NT2/D1 (cell line): Measurements from ENCODE around the gene C17orf100.

ENCODE experiments used
- DNase-seq: peaks from one replicate; pipeline ENCODE4 v3.0.0-alpha.2; 2011; ENCODE audit warnings: low read depth, low spot score
- H3K27me3 ChIP-seq: 2 replicates; pipeline ENCODE4 v1.6.0; 2011; ENCODE audit warnings: mild to moderate bottlenecking; ENCODE audit not compliant: insufficient read length, insufficient read depth
- H3K36me3 ChIP-seq: 2 replicates; pipeline ENCODE4 v1.6.1; 2011; ENCODE audit warnings: mild to moderate bottlenecking, low read length, mixed read lengths; ENCODE audit not compliant: insufficient read depth, insufficient read length
- H3K4me1 ChIP-seq: 2 replicates; pipeline ENCODE4 v1.5.1; 2011; ENCODE audit not compliant: insufficient read depth, insufficient read length
- H3K4me3 ChIP-seq: 2 replicates; pipeline ENCODE4 v1.5.1; 2011; ENCODE audit warnings: low read depth; ENCODE audit not compliant: insufficient read length
- H3K9ac ChIP-seq: 2 replicates; pipeline ENCODE4 v1.6.0; 2011; ENCODE audit warnings: low read depth; ENCODE audit not compliant: insufficient read length
- H3K9me3 ChIP-seq: 2 replicates; pipeline ENCODE4 v1.5.1; 2011; ENCODE audit warnings: mild to moderate bottlenecking, low read length; ENCODE audit not compliant: insufficient read depth
- SUZ12 ChIP-seq: IDR thresholded peaks from 2 replicates; pipeline ENCODE4 v1.6.1; 2011; ENCODE audit not compliant: insufficient read length, insufficient read depth; ENCODE audit errors: extremely low read depth
- YY1 ChIP-seq: IDR thresholded peaks from 2 replicates; pipeline ENCODE4 v1.6.1; 2011; ENCODE audit not compliant: insufficient read length, insufficient read depth
- ZNF274 ChIP-seq: IDR thresholded peaks from 2 replicates; pipeline ENCODE4 v1.6.1; 2011; ENCODE audit warnings: mild to moderate bottlenecking, low read depth, low read length

Gene C17orf100

GRCh38 chr17:6671431-6671830 is 19.9 kb downstream of the C17orf100 start:
- Histone ChIP-seq H3K4me3 (no peak overlapping the region), H3K4me1 (peaks cover 1% of the 10 kb centered on the region), H3K9me3 (no peaks in the 10 kb centered on the region), H3K36me3 (no peaks in the 10 kb centered on the region), H3K9ac (no peak overlapping the region), H3K27me3 (no peaks in the 10 kb centered on the region)
- TF ChIP-seq ZNF274 (no peak), YY1 (no peak), SUZ12 (no peak)
- no peak for DNase-seq

- H3K4me1 ChIP-seq: peaks cover 8% of the 10 kb centered on the region
- TF ChIP-seq ZNF274 (no peak), SUZ12 (no peak), YY1 (no peak)
- no peaks in the 10 kb centered on the region for H3K27me3 ChIP-seq
- H3K4me3 ChIP-seq: no peak overlapping the region
- no peaks in the 10 kb centered on the region for H3K9me3 ChIP-seq
- no peaks in the 10 kb centered on the region for H3K36me3 ChIP-seq
- H3K9ac ChIP-seq: no peak overlapping the region
- no peak for DNase-seq
These were observed 23.0 kb downstream of the C17orf100 start for GRCh38 chr17:6674586-6674985.

DNA sequence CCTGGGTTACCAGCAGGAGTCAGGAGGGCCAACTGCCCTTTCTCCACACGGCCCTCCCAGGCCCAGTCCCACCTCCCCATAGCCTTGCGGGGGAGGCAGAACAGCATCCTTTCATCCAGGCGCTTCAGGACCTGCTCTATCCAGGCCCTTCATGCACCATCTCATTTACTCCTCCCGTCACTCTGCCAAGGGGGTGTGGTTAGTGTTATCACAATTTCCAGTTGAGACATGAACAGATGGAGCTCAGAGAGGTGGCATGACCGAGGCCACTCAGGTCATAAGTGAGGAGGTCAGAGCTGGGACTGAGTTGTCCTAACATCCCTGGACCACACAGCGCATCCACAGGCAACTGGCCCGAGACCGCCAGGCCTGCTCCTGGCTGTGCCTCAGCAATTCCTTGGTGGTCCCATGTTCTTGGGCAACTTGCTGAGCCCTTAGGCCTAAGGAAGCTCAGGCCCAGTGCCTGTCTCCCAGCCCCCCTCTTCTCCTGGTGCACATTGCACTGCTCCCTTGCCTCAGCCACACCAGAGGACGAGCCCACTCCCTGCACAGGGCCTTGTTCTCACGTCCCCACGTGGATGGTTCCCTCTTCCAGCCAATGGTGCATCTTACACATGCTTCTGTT is 23.8 kb downstream of the C17orf100 start:
- no peak for DNase-seq
- H3K27me3 ChIP-seq: no peaks in the 10 kb centered on the region
- H3K9ac ChIP-seq: no peak overlapping the region
- peaks cover 8% of the 10 kb centered on the region for H3K4me1 ChIP-seq
- H3K4me3 ChIP-seq: no peak overlapping the region
- no peaks in the 10 kb centered on the region for H3K36me3 ChIP-seq
- TF ChIP-seq YY1: no peak
- TF ChIP-seq ZNF274: no peak
- TF ChIP-seq SUZ12: no peak
- H3K9me3 ChIP-seq: no peaks in the 10 kb centered on the region

- no peak for DNase-seq
- no peak overlapping the region for H3K4me3 ChIP-seq
- no peaks in the 10 kb centered on the region for H3K9me3 ChIP-seq
- no peaks in the 10 kb centered on the region for H3K27me3 ChIP-seq
- peaks cover 8% of the 10 kb centered on the region for H3K4me1 ChIP-seq
- no peak for TF ChIP-seq SUZ12
- TF ChIP-seq ZNF274: no peak
- no peak for TF ChIP-seq YY1
- H3K36me3 ChIP-seq: no peaks in the 10 kb centered on the region
- no peak overlapping the region for H3K9ac ChIP-seq
These were observed 25.2 kb downstream of the C17orf100 start for GRCh38 chr17:6676802-6677157.

DNA sequence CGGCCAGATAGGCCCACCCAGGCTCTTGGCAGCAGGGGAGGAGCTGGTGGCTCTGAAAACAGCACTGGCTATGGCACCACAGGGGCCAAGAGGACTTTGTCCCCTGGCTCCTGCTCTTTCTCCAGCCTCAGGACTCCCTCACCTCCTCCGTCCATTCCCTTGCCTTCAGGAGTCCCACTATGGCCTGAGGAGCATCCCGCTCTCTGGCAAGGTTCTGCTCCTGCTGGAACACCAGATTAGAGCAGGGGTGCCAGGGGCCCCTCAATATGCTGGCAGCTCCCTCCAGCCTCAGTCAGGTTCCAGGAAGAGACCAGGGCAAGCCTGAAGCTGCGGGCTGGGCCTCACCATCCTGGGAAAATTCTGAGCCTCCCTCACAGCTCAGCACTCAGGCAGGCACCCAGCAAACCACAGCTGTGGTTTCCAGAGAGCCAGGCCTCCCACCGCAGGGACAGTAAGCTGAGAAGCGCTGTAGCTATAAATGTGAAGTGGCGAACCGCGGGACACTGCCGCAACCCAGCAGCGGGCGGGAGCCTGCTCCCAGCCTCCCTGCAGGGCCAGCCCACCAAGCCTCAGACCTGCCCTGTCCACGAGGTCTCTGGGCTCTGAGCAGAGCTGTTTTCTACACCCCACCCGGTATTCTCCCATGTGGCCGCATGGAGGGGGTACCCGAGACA is 25.7 kb downstream of the C17orf100 start:
- TF ChIP-seq SUZ12: no peak
- no peak for TF ChIP-seq ZNF274
- TF ChIP-seq YY1: no peak
- no peaks in the 10 kb centered on the region for H3K9me3 ChIP-seq
- DNase-seq: no peak

DNA sequence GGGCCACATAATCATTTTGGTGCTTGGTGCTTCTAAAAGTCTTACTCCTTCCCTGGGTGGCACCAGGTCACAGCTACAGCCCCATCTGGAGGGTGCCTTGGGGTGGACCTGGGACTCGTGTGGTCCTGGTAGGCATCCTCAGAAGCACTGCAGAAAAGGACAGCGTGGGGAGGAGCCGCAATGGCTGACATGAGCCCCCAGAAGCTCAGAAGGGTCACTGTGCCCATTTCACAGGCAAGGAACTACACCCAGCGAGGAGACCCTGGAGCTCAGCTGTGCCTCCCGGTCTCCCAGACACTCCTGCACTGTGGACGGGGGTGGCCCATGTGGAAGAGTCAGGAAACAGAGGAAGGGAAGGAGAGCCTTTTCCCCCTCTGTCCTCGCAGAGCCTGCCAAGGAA is 26.4 kb downstream of the C17orf100 start:
- H3K9me3 ChIP-seq: no peaks in the 10 kb centered on the region
- no peak for DNase-seq
- no peaks in the 10 kb centered on the region for H3K36me3 ChIP-seq
- no peak overlapping the region for H3K9ac ChIP-seq
- no peak overlapping the region for H3K4me3 ChIP-seq
- TF ChIP-seq ZNF274 (no peak), SUZ12 (no peak), YY1 (no peak)
- no peaks in the 10 kb centered on the region for H3K27me3 ChIP-seq
- H3K4me1 ChIP-seq: peaks cover 8% of the 10 kb centered on the region

More for the DNA sequence above, 25.7 kb downstream of the C17orf100 start:
- H3K4me3 ChIP-seq: no peak overlapping the region
- no peaks in the 10 kb centered on the region for H3K36me3 ChIP-seq
- H3K4me1 ChIP-seq: peaks cover 8% of the 10 kb centered on the region
- no peaks in the 10 kb centered on the region for H3K27me3 ChIP-seq
- H3K9ac ChIP-seq: no peak overlapping the region

DNA sequence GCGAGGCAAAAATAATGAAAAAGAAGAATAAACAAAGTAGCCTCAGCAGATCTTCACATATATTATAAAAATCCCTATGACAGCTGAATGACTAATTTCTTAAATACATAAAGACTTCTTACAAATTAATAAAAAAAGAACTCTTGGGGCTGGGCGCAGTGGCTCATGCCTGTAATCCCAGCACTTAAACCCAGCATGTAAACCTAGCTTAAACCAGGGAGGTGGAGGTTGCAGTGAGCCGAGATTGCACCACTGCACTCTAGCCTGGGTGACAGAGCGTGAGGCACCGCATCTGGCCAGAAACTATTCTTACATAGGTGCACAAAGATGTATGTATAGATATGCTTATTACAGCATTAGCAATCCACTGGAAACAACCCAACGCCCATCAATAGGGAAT is 27.7 kb downstream of the C17orf100 start:
- no peaks in the 10 kb centered on the region for H3K36me3 ChIP-seq
- H3K4me1 ChIP-seq: peaks cover 8% of the 10 kb centered on the region
- no peaks in the 10 kb centered on the region for H3K9me3 ChIP-seq
- no peak for DNase-seq
- no peak overlapping the region for H3K4me3 ChIP-seq
- H3K27me3 ChIP-seq: no peaks in the 10 kb centered on the region
- TF ChIP-seq SUZ12 (no peak), ZNF274 (no peak), YY1 (no peak)
- no peak overlapping the region for H3K9ac ChIP-seq

GRCh38 chr17:6681176-6681575 is 29.6 kb downstream of the C17orf100 start:
- Histone ChIP-seq H3K4me1 (peaks cover 8% of the 10 kb centered on the region), H3K9me3 (no peaks in the 10 kb centered on the region), H3K27me3 (no peaks in the 10 kb centered on the region), H3K4me3 (no peak overlapping the region), H3K36me3 (no peaks in the 10 kb centered on the region), H3K9ac (no peak overlapping the region)
- no peak for TF ChIP-seq SUZ12
- TF ChIP-seq ZNF274: no peak
- TF ChIP-seq YY1: no peak
- no peak for DNase-seq
